SK-N-SH (cell line): ENCODE data around the gene GPR107. TPM values are rescaled to one million over a fixed set of nuclear protein-coding genes. Genes with fewer than 3 reads are reported as not detected.

Experiments used
- CTCF ChIA-PET: fragments of 300-600, 350-600 bp; formaldehyde crosslinking; extraction: SDS; loops from one replicate; lab custom pipeline; 2021; lab: Yijun Ruan, JAX
- POLR2A ChIA-PET: fragments of 350-600 bp; sonication (Branson Sonifier 250); formaldehyde crosslinking; extraction: SDS; loops from one replicate; lab custom pipeline; 2020; ENCODE audit warnings: antibody characterized with exemption, inconsistent platforms; lab: Yijun Ruan, JAX
- DNase-seq: peaks from one replicate; pipeline ENCODE4 v3.0.0; 2012
- H2AFZ ChIP-seq: fragments of 200-600 bp; sonication (generic); 2 replicates; pipeline ENCODE4 v1.8.1; 2016; ENCODE audit warnings: antibody characterized with exemption, mild to moderate bottlenecking, low read depth
- H3F3A ChIP-seq: fragments of 200-600 bp; sonication (generic); replicated peaks from 2 replicates; pipeline ENCODE3; 2016; ENCODE audit warnings: antibody characterized with exemption, mild to moderate bottlenecking; ENCODE audit not compliant: insufficient read depth
- H3K27ac ChIP-seq, 2 experiments: fragments of 200-500 bp in 1 of 2; fragments of 200-600 bp in 1 of 2; sonication (Bioruptor generic) in 1 of 2; sonication (generic), shearing (Covaris generic) in 1 of 2; 2 replicates each; pipeline versions ENCODE4 v1.5.1 to v1.6.1; 2014 to 2016; ENCODE audit warnings: low read depth in 2 of 2, inconsistent platforms in 1 of 2, low read length in 1 of 2, mild to moderate bottlenecking in 1 of 2, mixed read lengths in 1 of 2
- H3K27me3 ChIP-seq: fragments of 200-600 bp; sonication (generic), shearing (Covaris generic); 2 replicates; pipeline ENCODE4 v1.6.1; 2016; ENCODE audit warnings: mixed run types; ENCODE audit not compliant: insufficient read depth
- H3K36me3 ChIP-seq, 2 experiments: fragments of 200-500 bp in 1 of 2; fragments of 200-600 bp in 1 of 2; sonication (Bioruptor generic) in 1 of 2; sonication (generic) in 1 of 2; replicated peaks in 1 of 2; 2 replicates each; pipeline versions ENCODE3 to v1.5.1; 2014 to 2016; ENCODE audit warnings: low read length in 1 of 2, mild to moderate bottlenecking in 1 of 2; ENCODE audit not compliant: insufficient read depth in 2 of 2, control insufficient read depth in 1 of 2
- H3K4me1 ChIP-seq, 2 experiments: fragments of 200-500 bp in 1 of 2; fragments of 200-600 bp in 1 of 2; sonication (Bioruptor generic) in 1 of 2; sonication (generic), shearing (Covaris generic) in 1 of 2; 2 replicates each; pipeline versions ENCODE4 v1.5.1 to v1.6.1; 2014 to 2016; ENCODE audit warnings: low read depth in 1 of 2, low read length in 1 of 2, mixed run types in 1 of 2; ENCODE audit not compliant: insufficient read depth in 2 of 2, control insufficient read depth in 1 of 2
- H3K4me2 ChIP-seq: fragments of 200-600 bp; sonication (generic), shearing (Covaris generic); 2 replicates; pipeline ENCODE4 v1.6.1; 2017; ENCODE audit warnings: mixed run types
- H3K4me3 ChIP-seq, 2 experiments: fragments of 200-500 bp in 1 of 2; fragments of 200-600 bp in 1 of 2; sonication (Bioruptor generic) in 1 of 2; sonication (generic), shearing (Covaris generic) in 1 of 2; 2 replicates each; pipeline versions ENCODE4 v1.5.1 to v1.8.1; 2014 to 2016; ENCODE audit warnings: low read depth in 2 of 2, inconsistent platforms in 1 of 2, low read length in 1 of 2, mild to moderate bottlenecking in 1 of 2, mixed read lengths in 1 of 2, moderate library complexity in 1 of 2
- H3K79me2 ChIP-seq: fragments of 200-600 bp; sonication (generic); 2 replicates; pipeline ENCODE4 v1.8.1; 2017; ENCODE audit warnings: mild to moderate bottlenecking; ENCODE audit not compliant: insufficient read depth
- H3K9ac ChIP-seq: fragments of 200-600 bp; sonication (generic); 2 replicates; pipeline ENCODE4 v1.6.1; 2017; ENCODE audit warnings: mixed run types
- H3K9me2 ChIP-seq: fragments of 200-600 bp; sonication (generic); 2 replicates; pipeline ENCODE4 v1.6.1; 2017; ENCODE audit warnings: mixed run types
- H3K9me3 ChIP-seq: fragments of 200-600 bp; sonication (generic); 2 replicates; pipeline ENCODE4 v1.6.1; 2017; ENCODE audit warnings: mixed run types, mild to moderate bottlenecking, moderate library complexity
- H4K20me1 ChIP-seq: fragments of 200-600 bp; sonication (generic); 2 replicates; pipeline ENCODE4 v1.6.1; 2017; ENCODE audit warnings: mild to moderate bottlenecking, mixed run types; ENCODE audit not compliant: insufficient read depth
- CTCF ChIP-seq: fragments of 200-600 bp; sonication (generic); IDR thresholded peaks from 2 replicates; pipeline ENCODE4 v1.6.1; 2017; ENCODE audit warnings: antibody characterized with exemption, mild to moderate bottlenecking, moderate library complexity
- GATA2 ChIP-seq: sonication (generic); formaldehyde crosslinking; IDR thresholded peaks from 2 replicates; pipeline ENCODE4 v1.5.0; 2020; ENCODE audit warnings: mild to moderate bottlenecking, missing genetic modification reagents
- IRF3 ChIP-seq: fragments of 150-350 bp; IDR thresholded peaks from 2 replicates; pipeline ENCODE4 v1.6.1; 2016; ENCODE audit warnings: mild to moderate bottlenecking, low read depth, low read length
- MAX ChIP-seq: IDR thresholded peaks from 2 replicates; pipeline ENCODE4 v1.4.0; 2012; ENCODE audit warnings: low read depth
- PBX3 ChIP-seq: IDR thresholded peaks from 2 replicates; pipeline ENCODE4; 2012
- RXRA ChIP-seq: IDR thresholded peaks from 2 replicates; pipeline ENCODE4 v1.4.0; 2012; ENCODE audit warnings: low read depth, mild to moderate bottlenecking, borderline replicate concordance
- SIN3A ChIP-seq: IDR thresholded peaks from 2 replicates; pipeline ENCODE4 v1.6.1; 2012; ENCODE audit warnings: low read depth, mild to moderate bottlenecking, low read length, moderate library complexity, borderline replicate concordance
- TCF12 ChIP-seq: IDR thresholded peaks from 2 replicates; pipeline ENCODE4 v1.4.0; 2012
- TEAD4 ChIP-seq: IDR thresholded peaks from 2 replicates; pipeline ENCODE4 v1.4.0; 2012; ENCODE audit warnings: mild to moderate bottlenecking, borderline replicate concordance; ENCODE audit not compliant: insufficient read depth
- USF1 ChIP-seq: IDR thresholded peaks from 2 replicates; pipeline ENCODE4 v1.4.0; 2012; ENCODE audit warnings: low read depth, borderline replicate concordance
- WGBS: methylation state at CpG from one replicate; pipeline ENCODE4 v1.1.6; 2017; ENCODE audit warnings: low lambda C conversion rate; 5-methylcytosine and 5-hydroxymethylcytosine counted together
- polyA plus RNA-seq, 3 experiments: library from polyadenylated mRNA; depleted of rRNA; stranded (reverse); fragments of >200 nt; gene quantifications; 2 replicates each; pipeline ENCODE4 v1.2.3, GENCODE V29; 2012

GPR107 gene
- polyA plus RNA-seq, 1 of the 3 experiments (the other 2 are of a cell fraction): 23.0 TPM

GRCh38 chr9:130122456-130122855 lies 68.8 kb downstream of the GPR107 start:
- DNase-seq: no peak
- Histone ChIP-seq H3K4me2 (no peak overlapping the region), H3K4me3 (no peak overlapping the region), H3K9me3 (no peaks in the 10 kb centered on the region), H3K36me3 (peaks cover 9 to 13% of the 10 kb centered on the region in 2 experiments), H3K79me2 (no peaks in the 10 kb centered on the region; the same call in 1 of the 2 replicates), H2AFZ (no peak overlapping the region), H3K27me3 (no peaks in the 10 kb centered on the region), H3K9me2 (no peaks in the 10 kb centered on the region), H3F3A (peaks cover 15% of the 10 kb centered on the region), H4K20me1 (no peaks in the 10 kb centered on the region), H3K4me1 (peaks cover 21% of the 10 kb centered on the region in 2 experiments; a peak in 3 of 4 replicates), H3K9ac (no peak overlapping the region), H3K27ac (no peak overlapping the region)
- ChIA-PET CTCF (interaction anchor here (1.1 kb wide), 1 partner anchor 12 kb away, joined by 3 read pairs; no protein-coding TSS in a partner anchor), POLR2A (interaction anchor here (0.6 to 0.7 kb wide), 2 partner anchors 14 to 115 kb away, joined by 4 read pairs; no protein-coding TSS in a partner anchor)
- WGBS: 78% methylated on average over 7 of the region's 7 CpGs
- no peak for TF ChIP-seq USF1
- TF ChIP-seq IRF3: no peak
- no peak for TF ChIP-seq SIN3A
- no peak for TF ChIP-seq MAX
- TF ChIP-seq RXRA: no peak
- TF ChIP-seq TCF12: no peak
- no peak for TF ChIP-seq GATA2 (CRISPR knock-in tag)
- no peak for TF ChIP-seq PBX3
- TF ChIP-seq CTCF: no peak

- Histone ChIP-seq H3F3A (peaks cover 25% of the 10 kb centered on the region), H2AFZ (no peak overlapping the region)
- POLR2A ChIA-PET: no interaction called here
- DNase-seq: no peak
- no peak for TF ChIP-seq TEAD4
- no peak for TF ChIP-seq CTCF
- TF ChIP-seq, all 33 proteins: peak for 0
- Histone ChIP-seq H4K20me1 (no peaks in the 10 kb centered on the region), H3K9me2 (no peaks in the 10 kb centered on the region), H3K9me3 (no peaks in the 10 kb centered on the region), H3K36me3 (peaks cover 9 to 18% of the 10 kb centered on the region in 2 experiments), H3K4me3 (no peak overlapping the region), H3K9ac (no peak overlapping the region), H3K4me1 (peaks cover 13 to 15% of the 10 kb centered on the region in 2 experiments), H3K4me2 (no peak overlapping the region), H3K27me3 (no peaks in the 10 kb centered on the region), H3K79me2 (no peaks in the 10 kb centered on the region; the same call in 1 of the 2 replicates), H3K27ac (no peak overlapping the region)
- WGBS: 88% methylated on average over 5 of the region's 7 CpGs
- CTCF ChIA-PET: interaction anchor here (0.6 to 2.3 kb wide), 8 partner anchors 16 to 122 kb away, joined by 3 to 9 read pairs (median 4); no protein-coding TSS in a partner anchor
Measured at GRCh38 chr9:130124085-130124860, 70.6 kb downstream of the GPR107 start.
